Neuron (in vitro differentiated cells): ENCODE results near the gene CNN3.

Experiments used
- H2AFZ ChIP-seq: one replicate; pipeline ENCODE4 v1.6.1; 2013; ENCODE audit warnings: low read depth, mild to moderate bottlenecking, inconsistent platforms, low read length, moderate library complexity
- H3K27me3 ChIP-seq: one replicate; pipeline ENCODE4 v1.6.1; 2013; ENCODE audit warnings: low read length; ENCODE audit not compliant: insufficient read depth
- H3K36me3 ChIP-seq: one replicate; pipeline ENCODE4 v1.6.1; 2013; ENCODE audit warnings: low read length; ENCODE audit not compliant: insufficient read depth
- H3K4me1 ChIP-seq: one replicate; pipeline ENCODE4 v1.6.1; 2013; ENCODE audit warnings: low read length; ENCODE audit not compliant: insufficient read depth
- H3K4me3 ChIP-seq: 2 replicates; pipeline ENCODE4 v1.5.1; 2013; ENCODE audit warnings: mild to moderate bottlenecking, low read length, moderate library complexity
- H3K9me3 ChIP-seq: one replicate; pipeline ENCODE4 v1.6.1; 2013; ENCODE audit warnings: low read length

CNN3 gene

DNA sequence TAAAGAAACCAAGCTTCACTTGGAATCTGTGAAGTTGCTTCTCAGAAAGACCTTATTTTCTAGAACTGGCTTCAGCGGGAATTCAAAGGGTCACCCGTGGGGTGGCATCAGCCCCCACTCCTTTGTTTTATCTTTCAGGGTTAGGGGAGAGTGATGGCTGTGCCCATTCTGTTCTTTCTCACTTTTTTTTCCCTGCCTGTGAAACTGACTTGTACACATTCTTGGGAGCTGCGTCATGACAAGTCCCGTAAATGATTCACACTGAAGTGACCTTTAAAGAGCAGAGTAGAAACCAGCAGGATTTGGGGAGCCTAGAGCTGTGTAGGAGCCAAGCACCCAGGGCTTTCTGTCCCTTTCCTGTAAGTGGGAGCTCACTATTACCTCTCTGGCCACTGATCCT lies 63.0 kb downstream of the CNN3 start:
- Histone ChIP-seq H3K9me3 (no peaks in the 10 kb centered on the region), H3K4me3 (no peak overlapping the region), H3K36me3 (no peaks in the 10 kb centered on the region), H2AFZ (no peak overlapping the region), H3K27me3 (no peaks in the 10 kb centered on the region), H3K4me1 (peaks cover 55% of the 10 kb centered on the region)

DNA sequence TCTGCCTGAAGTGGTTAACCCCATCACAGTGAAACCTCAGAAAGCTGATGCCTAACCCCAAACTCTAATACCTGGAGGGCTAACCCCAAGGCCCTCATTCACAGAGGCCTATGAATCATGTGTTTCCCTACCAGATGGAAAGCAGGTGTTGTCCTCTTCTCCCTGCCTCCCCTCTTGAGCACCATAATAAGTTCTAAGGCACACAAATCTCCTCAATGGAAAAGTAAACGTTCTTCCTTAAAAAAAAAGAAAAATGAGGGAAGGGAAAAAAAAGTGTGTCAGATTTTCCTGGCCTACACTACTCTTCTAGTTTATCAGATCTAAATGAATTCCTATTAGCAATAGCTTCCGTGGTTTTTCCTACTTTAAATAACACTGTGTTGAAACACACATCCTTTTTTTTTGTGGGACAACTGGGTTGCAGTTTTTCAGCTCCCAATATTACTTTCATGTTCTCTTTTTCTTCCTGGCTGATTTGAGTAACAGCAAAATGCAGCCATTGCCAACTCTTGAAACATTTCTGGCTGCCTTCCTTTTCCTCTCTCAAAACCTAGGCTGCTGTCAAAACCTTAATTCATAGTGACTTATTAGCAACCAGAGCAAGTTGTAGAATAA lies 63.5 kb downstream of the CNN3 start:
- H3K4me3 ChIP-seq: no peak overlapping the region
- peaks cover 55% of the 10 kb centered on the region for H3K4me1 ChIP-seq

DNA sequence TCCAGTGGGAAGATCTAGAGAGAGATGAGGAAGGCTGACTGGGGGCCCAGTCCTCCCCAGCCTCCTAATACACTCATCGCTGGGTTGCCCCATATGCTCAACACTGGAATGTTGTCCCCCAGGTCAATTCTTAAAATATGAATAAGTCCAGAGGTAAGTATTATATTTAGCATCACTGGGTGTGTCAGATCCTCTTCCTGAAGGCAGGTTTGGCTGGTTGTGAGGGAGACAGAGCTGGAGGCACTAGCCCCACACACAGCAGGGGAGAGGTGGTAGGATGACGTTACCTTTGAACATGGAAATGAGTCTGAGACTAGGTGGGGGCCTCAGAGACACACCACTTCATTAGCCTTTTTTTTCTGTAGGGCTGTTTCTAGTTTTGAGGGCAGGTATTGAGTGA lies 64.2 kb downstream of the CNN3 start:
- Histone ChIP-seq H3K9me3 (no peaks in the 10 kb centered on the region), H3K27me3 (no peaks in the 10 kb centered on the region), H3K4me1 (peaks cover 55% of the 10 kb centered on the region), H3K36me3 (no peaks in the 10 kb centered on the region), H3K4me3 (no peak overlapping the region), H2AFZ (no peak overlapping the region)

More for the DNA sequence above, 63.5 kb downstream of the CNN3 start:
- Histone ChIP-seq H3K27me3 (no peaks in the 10 kb centered on the region), H2AFZ (no peak overlapping the region), H3K36me3 (no peaks in the 10 kb centered on the region), H3K9me3 (no peaks in the 10 kb centered on the region)

DNA sequence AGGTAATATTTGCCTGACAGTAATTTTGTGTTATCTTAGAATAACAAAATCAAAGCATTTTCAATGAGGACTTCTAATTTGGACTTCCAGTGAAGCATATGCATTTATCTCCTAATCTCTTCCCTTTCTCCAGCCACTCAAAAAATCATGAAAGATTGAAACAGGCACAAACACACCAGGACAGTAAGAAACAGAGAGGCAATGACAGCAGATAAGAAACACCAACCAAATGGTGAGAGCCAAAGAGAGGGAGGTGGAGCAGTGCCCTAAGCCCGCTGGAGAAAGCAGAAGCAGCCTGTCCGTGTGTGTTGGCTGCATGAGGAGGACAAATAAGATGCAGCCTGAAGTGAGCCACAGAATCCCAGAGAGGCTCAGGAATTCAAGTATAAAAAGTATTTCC lies 67.7 kb downstream of the CNN3 start:
- Histone ChIP-seq H2AFZ (no peak overlapping the region), H3K27me3 (no peaks in the 10 kb centered on the region), H3K9me3 (peaks cover 2% of the 10 kb centered on the region), H3K4me3 (no peak overlapping the region), H3K4me1 (peaks cover 25% of the 10 kb centered on the region), H3K36me3 (no peaks in the 10 kb centered on the region)

DNA sequence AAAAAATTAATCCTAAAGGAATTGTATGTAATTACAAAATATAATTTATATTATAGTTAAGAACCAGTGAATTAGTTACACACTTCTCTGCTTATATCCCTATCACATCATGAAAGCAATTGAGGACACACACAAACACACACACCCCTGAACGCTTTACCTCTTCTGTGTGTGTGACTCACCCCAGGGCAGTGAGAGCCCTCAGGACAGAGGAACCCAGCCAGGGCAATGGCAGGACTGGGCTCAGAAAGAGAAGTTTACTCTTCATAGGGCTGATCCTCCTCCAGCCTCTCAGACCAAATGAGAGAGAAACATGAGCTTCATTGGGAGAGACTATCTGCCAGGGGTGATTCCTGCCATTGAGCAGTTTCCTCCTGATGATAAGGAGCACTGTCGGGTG lies 68.6 kb downstream of the CNN3 start:
- Histone ChIP-seq H3K27me3 (no peaks in the 10 kb centered on the region), H3K36me3 (no peaks in the 10 kb centered on the region), H2AFZ (no peak overlapping the region), H3K4me3 (no peak overlapping the region), H3K9me3 (peaks cover 2% of the 10 kb centered on the region), H3K4me1 (peaks cover 16% of the 10 kb centered on the region)

DNA sequence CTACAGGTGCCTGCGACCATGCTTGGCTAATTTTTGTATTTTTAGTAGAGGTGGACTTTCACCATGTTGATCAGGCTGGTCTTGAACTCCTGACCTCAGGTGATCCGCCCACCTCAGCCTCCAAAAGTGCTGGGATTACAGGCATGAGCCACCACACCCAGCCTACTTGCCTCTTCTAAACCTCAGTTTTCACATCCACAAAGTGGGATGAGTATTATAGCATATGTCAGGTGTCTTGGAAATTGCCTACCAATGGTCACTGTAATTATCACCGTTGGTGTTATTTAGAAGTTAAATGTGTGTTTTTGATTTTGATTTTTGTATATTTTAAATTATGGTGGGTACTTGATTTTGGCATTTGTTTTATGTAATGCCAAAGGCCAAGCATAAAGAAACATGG lies 70.0 kb downstream of the CNN3 start:
- Histone ChIP-seq H3K4me3 (no peak overlapping the region), H3K9me3 (peaks cover 2% of the 10 kb centered on the region), H3K36me3 (no peaks in the 10 kb centered on the region), H3K27me3 (no peaks in the 10 kb centered on the region), H3K4me1 (peaks cover 3% of the 10 kb centered on the region), H2AFZ (no peak overlapping the region)

DNA sequence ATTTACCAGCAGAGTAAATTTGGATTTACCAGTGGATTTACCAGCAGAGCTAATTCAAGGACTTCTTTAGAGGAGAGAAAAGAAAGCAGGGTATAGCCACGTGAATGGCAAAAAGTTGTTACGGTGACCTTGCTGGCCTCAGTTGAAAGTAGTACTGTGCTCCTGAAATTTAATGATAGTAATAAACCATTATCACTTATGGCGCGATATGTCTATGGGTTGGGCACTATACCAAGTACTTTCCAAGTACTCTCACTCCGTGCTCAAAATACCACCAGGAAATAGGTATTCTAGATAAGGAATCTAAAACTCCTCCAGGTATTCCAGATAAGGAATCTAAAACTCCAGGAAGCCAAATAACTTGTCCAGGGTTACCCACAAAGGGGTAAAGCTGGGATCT lies 70.9 kb downstream of the CNN3 start:
- H3K9me3 ChIP-seq: peaks cover 2% of the 10 kb centered on the region
- no peak overlapping the region for H2AFZ ChIP-seq
- no peak overlapping the region for H3K4me3 ChIP-seq
- H3K4me1 ChIP-seq: peaks cover 3% of the 10 kb centered on the region
- H3K36me3 ChIP-seq: no peaks in the 10 kb centered on the region
- no peaks in the 10 kb centered on the region for H3K27me3 ChIP-seq

DNA sequence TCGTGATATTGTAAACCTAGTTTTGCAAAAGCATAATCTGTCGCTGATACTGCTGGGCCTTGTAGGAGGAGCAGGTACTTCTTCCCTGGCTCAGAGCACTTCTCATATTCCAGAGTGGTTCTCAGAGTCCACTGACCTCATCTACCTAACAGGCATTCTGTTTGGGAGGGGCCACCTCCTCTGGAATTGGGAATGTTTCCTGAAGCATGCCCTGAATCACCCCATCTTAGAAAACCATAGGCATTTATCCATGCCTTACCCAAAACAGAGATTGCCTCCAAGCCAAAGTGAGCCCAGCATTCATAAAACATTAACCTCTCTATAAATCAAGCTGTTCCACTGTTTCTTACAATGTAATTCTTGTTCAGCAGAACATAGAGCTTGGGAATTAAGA lies 71.6 kb downstream of the CNN3 start:
- H3K9me3 ChIP-seq: peaks cover 2% of the 10 kb centered on the region
- H3K4me3 ChIP-seq: no peak overlapping the region
- H3K27me3 ChIP-seq: no peaks in the 10 kb centered on the region
- H3K36me3 ChIP-seq: no peaks in the 10 kb centered on the region
- no peak overlapping the region for H2AFZ ChIP-seq
- H3K4me1 ChIP-seq: peaks cover 3% of the 10 kb centered on the region

DNA sequence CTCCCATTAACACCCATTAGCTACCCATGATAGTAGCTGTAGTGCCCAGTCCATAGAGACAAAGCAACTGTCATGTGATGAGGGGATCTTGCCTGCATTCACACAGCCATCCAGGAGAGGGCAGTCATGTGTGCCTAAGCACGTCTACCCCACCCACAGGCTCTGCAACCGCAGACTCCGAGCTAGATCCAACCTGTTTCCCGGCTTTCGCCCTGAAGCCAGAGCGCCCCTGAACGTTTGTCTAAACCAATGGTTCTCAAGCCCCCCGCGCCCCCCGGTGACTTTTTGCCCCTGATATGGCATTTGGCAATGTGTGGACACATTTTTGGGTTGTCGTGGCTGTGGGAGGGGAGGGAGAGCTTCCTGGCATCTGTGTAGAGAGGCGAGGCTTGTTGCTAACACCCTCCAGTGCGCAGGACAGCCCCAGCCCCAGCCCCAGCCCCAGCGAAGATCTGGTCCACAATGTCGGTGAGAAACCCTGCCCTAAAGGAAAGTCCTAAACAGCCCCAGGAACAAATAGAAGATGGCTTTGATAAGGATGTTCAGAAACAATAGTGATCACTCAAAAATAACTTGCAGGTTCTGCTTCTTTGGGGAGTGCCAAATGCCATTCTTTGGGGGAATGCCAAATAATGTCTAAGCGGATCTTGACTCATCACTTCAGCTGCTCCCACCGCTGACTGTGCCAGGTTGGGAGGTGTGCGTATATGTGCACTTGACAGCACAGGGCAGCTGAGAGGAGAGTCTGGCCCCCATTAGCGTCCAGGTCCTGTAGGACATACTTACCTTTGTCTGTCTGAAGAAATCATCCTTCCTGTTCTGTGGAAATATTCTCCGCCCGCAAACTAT lies 72.2 kb downstream of the CNN3 start:
- no peaks in the 10 kb centered on the region for H3K27me3 ChIP-seq
- no peaks in the 10 kb centered on the region for H3K36me3 ChIP-seq
- peaks cover 3% of the 10 kb centered on the region for H3K4me1 ChIP-seq
- H2AFZ ChIP-seq: peak overlapping the region; percentile 14
- H3K9me3 ChIP-seq: peaks cover 2% of the 10 kb centered on the region
- H3K4me3 ChIP-seq: no peak overlapping the region

DNA sequence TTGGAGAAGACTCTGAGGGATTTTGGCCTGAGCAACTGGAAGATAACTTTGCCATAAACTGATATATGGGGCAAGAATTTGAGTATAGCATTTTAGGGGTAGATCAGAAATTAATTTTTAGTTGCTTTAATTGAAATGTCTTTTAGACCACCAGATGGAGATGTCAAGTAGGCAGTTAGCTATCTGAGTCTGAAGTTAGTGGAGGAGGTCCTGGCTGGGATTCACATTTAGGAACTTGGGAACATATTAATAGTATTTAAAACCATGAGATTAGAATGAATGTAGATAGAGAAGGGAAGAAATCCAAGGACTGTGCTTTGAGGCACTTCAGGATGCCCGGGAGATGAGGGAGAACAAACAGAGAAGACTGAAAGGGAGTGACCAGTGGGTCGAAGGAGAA lies 74.1 kb downstream of the CNN3 start:
- Histone ChIP-seq H3K27me3 (no peaks in the 10 kb centered on the region), H3K36me3 (no peaks in the 10 kb centered on the region), H3K4me3 (no peak overlapping the region), H3K9me3 (peaks cover 2% of the 10 kb centered on the region), H3K4me1 (peaks cover 3% of the 10 kb centered on the region), H2AFZ (no peak overlapping the region)

DNA sequence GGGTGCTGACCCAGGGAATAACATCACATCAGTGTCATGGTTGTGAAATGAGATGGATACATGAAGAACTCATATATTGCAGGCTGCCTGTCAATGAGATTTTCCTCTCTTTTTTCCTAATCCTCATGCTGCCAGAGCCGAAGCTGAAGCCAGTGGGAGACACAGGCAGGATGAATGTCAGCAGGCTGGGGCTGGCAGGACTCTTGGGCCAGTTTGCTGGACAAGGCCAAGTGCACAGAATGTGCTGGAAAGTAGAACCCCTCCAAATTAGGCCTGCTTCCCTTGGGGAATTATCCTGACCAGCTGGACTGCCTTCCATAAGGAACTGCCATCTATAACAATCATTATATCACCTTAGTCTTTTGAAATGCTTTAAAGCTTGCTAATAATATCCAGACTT lies 75.3 kb downstream of the CNN3 start:
- Histone ChIP-seq H3K36me3 (no peaks in the 10 kb centered on the region), H3K4me3 (no peak overlapping the region), H3K4me1 (peaks cover 6% of the 10 kb centered on the region), H3K27me3 (no peaks in the 10 kb centered on the region), H2AFZ (no peak overlapping the region), H3K9me3 (no peaks in the 10 kb centered on the region)
